HG03378 (cell line): ENCODE results near the gene RNF111.
"Not testable (repeated sequence)": the region's sequence is repeated elsewhere in the genome, so short reads cannot be mapped to it uniquely, and the experiment has no call there.

ENCODE experiments used
- ATAC-seq: cut with Tn5 transposase; IDR thresholded peaks from one replicate; pipeline ENCODE4 v1.9.1; 2021; ENCODE audit warnings: mild to moderate bottlenecking, moderate library complexity; ENCODE audit not compliant: unreplicated experiment

Gene RNF111

DNA sequence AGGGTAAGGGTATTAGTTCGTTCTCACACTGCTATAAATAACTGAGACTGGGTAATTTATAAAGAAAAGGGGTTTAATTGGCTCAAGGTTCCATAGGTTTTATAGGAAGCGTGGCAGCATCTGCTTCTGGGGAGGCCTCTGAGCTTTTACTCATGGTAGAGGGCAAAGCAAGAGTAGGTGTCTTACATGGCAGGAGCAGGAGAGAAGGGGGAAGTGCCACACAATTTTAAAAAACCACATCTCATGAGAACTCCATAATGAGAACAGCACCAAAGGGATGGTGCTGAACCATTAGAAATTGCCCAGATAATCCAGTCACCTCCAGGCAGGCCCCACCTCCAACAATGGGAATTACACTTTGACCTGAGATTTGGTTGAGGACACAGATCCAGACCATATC, 12.2 kb downstream of the RNF111 start:
- no peak for ATAC-seq

- not testable (repeated sequence) for ATAC-seq
Observed at GRCh38 chr15:59000251-59000650, 12.8 kb downstream of the RNF111 start.

- no peak for ATAC-seq
Observed at GRCh38 chr15:59001946-59002345, 14.5 kb downstream of the RNF111 start.

DNA sequence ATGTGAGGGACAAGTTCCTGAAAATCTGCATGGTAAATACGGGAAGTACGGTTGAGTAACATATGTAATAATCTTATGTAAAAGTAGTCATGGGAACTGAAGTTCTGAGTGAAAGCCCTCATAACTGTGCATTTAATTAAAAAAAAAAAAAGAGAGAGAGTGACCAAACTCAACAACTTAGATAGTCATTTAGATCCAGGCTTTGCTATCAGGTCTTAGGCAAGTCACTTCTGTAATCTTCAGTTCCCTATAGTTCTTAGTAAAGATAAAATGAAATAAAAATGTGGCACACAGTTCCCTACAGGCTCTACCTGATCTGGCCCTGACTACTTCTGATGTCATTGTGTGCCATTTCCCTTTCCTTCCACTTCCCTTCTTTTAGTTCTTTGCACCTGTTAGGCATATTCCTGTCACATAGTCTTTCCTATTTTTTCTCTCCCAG, 15.0 kb downstream of the RNF111 start:
- ATAC-seq, result no peak

GRCh38 chr15:59005579-59005978, 18.1 kb downstream of the RNF111 start:
- no peak for ATAC-seq

GRCh38 chr15:59008086-59008485, 20.6 kb downstream of the RNF111 start:
- no peak for ATAC-seq

DNA sequence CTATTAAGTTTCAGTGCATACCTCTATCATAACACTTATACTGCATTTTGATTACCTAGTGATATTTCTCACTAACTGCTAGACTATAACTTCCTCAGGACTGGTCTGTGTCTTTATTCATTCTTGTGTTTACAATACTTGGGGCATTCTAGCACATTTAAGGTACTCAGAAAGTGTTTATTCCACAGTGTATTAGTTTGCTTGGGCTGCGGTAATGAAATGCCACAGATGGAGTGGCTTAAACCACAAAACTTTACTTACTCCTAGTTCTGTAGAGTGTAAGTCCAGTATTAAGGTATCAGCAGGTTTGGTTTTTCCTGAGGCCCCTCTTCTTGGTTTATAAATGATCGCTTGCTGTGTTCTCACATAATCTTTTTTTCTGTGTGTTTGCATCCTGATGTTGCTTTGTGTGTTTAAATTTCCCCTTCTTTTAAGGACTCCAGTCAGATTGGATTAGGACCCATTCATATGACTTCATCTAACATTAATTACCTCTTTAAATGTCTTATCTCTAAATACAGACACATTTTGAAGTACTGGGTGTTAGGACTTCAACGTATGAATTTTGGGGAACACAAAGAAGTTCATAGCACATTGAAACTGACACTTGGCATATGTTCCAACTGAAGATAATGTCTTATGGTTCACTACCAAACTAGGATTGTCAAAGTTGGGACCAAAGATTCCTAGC, 23.9 kb downstream of the RNF111 start:
- no peak for ATAC-seq

DNA sequence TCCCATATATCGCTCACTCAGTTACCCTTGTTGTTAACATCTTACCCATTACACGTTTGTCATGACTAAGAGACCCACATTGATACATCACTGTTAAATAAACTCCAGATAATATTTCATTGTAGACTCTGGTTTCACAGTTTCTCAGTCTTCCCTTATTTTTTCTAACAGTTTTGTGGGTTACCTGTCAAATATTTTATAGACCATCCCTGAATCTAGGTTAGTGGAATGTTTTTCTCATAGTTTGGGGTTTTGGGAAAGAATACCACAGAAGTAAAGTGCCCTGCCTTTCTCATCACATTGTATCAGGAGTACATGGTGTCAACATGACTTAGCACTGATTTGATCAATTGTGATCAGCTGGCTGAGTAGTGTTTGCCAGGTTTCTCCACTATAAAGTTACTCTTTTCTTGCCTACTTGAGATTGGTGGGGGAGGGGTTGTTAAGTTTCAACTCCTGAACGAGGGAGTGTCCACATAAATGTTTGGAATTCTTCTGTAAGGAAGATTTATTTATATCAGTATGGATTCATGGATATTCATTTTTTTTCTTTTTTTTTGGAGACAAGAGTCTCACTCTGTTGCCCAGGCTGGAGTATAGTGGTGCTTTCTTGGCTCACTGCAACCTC, 25.9 kb downstream of the RNF111 start:
- no peak for ATAC-seq

- no peak for ATAC-seq
Observed at GRCh38 chr15:59014068-59014467, 26.6 kb downstream of the RNF111 start.

GRCh38 chr15:59017449-59017848, 30.0 kb downstream of the RNF111 start:
- ATAC-seq, result no peak

- ATAC-seq, result no peak
Observed at GRCh38 chr15:59018833-59019232, 31.4 kb downstream of the RNF111 start.

- ATAC-seq, result no peak
Observed at GRCh38 chr15:59020322-59020721, 32.9 kb downstream of the RNF111 start.

DNA sequence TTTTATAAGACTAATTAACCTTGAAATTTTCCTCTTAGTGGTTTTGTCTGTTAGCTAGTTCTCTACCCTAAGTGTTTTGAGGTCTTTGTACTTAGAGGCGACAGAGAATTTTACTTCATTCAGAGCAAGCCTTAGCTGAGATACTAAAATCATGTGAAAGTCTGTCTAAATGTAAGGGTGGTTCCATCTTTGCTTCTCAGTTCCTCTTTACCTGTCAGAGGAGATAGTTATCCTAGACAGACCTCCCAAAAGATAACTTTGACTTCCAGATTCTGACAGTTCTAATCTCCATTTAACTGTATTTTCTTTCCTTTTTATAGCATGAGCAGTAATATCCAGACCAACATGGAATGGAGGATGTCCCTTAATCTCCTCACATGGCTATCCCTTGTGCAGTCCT, 34.7 kb downstream of the RNF111 start:
- no peak for ATAC-seq

- no peak for ATAC-seq
Observed at GRCh38 chr15:59026207-59026606, 38.7 kb downstream of the RNF111 start.

GRCh38 chr15:59028387-59028955, 41.0 kb downstream of the RNF111 start:
- ATAC-seq, result no peak

DNA sequence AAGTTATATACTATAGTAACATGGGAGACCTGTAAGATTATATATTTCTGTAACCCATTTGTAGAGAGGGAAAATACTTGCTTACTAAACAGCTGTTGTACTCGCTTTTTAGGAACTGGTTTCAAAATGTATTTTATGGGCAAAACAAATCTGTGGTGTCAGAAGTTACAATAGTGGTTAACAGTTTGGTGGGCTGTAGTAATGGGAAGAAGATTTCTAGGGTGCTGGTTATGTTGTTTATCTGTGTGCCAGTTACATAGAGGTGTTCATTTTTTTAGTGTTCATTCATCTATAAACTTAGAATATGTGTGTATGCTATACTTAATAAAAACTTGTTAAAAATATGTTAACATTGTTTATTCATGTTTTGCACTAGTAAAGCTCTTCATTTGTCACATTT, 42.1 kb downstream of the RNF111 start:
- ATAC-seq, result no peak

DNA sequence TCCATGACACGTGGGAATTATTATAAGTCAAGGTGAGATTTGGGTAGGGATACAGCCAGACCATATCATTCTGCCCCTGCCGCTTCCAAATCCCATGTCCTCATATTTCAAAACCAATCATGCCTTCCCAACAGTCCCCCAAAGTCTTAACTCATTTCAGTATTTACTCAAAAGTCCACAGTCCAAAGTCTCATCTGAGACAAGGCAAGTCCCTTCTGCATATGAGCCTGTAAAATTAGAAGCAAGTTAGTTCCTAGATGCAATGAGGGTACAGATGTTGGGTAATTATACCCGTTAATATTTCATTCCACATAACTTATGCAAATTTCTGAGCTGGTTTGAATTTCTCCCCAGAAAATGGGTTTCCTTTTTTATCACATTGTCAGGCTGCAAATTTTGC, 47.7 kb downstream of the RNF111 start:
- no peak for ATAC-seq

DNA sequence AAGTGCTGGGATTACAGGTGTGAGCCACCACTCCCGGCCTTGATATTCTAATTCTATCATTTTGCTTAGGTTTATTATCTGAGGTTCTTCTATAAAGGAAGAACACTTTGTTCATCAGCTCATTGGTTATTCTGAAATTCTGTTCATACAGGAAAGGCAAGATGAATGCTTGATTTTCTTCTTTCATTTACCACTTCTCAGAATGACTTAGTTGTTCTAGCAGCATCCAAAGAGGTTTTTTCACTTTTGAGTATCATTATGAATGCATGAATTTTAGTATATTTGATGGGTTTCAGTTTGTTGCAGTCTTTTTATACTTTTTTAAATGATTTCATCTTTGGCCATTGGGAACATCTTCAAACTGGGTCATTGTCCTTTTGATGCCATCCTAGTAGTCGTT, 51.8 kb downstream of the RNF111 start:
- no peak for ATAC-seq

- no peak for ATAC-seq
Observed at GRCh38 chr15:59042041-59042440, 54.6 kb downstream of the RNF111 start.

- ATAC-seq, result no peak
Observed at GRCh38 chr15:59048897-59049296, 61.4 kb downstream of the RNF111 start.

- ATAC-seq, result no peak
Observed at GRCh38 chr15:59051873-59052861, 64.7 kb downstream of the RNF111 start.
